ENCODE results near the gene TOP3B.
A peak's percentile ranks its signal among the peaks of the same experiment; 100 is the strongest.

Gene TOP3B

DNA sequence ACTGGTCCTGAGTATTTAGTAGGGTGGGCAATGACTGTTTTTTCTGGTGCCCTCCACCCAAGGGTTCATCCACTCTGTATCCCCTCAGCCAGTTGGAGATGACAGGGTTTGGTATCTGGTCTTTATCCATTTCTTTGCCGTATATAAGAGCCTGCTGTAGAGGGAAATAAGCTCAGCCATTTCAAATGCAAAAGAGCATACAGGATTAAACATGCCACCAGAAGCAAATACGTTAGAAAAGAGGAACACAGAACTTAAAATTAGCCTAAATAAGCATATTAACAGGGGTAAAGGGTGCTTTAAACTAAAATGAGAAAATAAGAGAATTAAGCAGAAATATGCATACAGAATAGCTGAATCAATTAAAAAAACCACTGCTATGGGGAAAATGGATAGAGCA lies 27.8 kb upstream of the TOP3B start:
- no peak for DNase-seq (ENCODE audit: low spot score)

DNA sequence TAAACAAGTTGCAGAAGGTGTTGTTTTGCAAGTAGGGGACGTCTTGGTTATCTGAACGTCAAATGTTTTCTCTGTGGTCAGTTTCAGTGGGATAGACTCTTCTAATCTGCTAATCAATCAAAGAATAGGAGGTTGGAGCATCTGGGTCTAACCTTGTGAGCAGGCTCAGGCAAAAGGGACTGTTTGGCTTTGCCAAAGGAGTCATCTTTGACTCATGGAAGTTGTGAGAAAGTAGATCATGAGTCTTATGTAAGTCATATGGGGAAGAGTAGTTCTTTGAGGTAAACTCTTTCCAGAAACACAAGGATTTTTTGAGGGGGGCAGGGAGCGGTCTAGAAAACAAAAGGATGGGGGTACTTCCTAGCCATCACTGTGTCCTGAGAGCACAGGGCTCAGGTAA lies 27.1 kb upstream of the TOP3B start:
- DNase-seq (ENCODE audit: low spot score) = no peak

GRCh38 chr22:22006596-22006990 lies 24.0 kb upstream of the TOP3B start:
- no peak for DNase-seq (ENCODE audit: low spot score)

- DNase-seq (ENCODE audit: low spot score) = no peak
Measured at GRCh38 chr22:22005945-22006595, 23.5 kb upstream of the TOP3B start.

- DNase-seq (ENCODE audit: low spot score) = no peak
Measured at GRCh38 chr22:22003233-22003632, 20.6 kb upstream of the TOP3B start.

DNA sequence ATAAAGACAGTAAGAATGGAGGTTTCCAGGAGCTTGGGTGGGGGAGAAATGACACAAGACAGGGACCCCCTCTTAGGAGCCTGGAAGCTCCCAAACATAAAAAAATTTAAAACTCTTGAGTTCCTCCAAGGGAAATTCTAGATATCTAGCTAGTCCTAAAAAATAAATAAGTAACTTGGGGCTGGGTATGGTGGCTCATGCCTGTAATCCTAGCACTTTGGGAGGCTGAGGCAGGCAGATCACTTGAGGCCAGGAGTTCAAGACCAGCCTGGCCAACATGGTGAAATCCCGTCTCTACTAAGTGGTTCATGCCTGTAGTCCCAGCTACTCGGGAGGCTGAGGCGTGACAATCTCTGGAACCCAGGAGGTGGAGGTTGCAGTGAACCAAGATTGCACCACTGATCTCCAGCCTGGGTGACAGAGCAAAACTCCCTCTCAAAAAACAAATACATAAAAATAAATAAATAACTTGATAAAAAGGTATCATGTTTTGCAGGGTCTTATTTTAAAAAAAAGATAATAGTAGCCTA lies 20.0 kb upstream of the TOP3B start:
- DNase-seq (ENCODE audit: low spot score) = no peak

- DNase-seq (ENCODE audit: low spot score) = no peak
Measured at GRCh38 chr22:22001664-22002525, 19.3 kb upstream of the TOP3B start.

DNA sequence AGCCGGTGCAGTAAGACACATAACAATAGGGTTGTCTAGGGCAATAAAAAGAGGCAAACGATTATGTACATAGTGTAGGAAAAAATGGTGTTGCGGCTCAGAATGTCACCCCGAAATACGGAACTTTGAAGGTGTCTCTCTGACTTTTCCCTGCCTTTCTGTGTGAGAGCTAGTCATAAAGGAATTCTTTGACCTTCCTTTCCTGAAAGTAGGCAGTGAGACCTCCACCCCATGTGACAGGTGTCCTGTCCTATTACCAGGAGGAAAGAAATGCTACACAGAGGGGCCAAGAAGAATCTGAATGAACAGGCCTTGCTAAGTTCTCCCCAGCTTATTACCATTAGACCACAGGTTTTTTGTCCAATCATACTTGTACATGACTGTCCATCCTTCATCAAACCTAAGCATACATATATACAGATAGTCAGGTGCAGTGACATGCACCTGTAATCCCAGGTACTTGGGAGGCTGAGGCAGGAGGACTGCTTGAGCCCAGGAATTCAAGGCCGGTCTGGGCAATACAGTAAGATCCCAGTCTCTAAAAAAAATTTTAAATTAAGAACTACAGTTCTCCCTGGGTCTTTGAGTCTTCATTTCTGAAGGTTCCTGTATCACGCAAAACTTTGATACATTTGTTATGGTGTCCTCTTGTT lies 16.1 kb upstream of the TOP3B start:
- no peak for DNase-seq (ENCODE audit: low spot score)

- no peak for DNase-seq (ENCODE audit: low spot score)
Measured at GRCh38 chr22:21996175-21996720, 13.7 kb upstream of the TOP3B start.

GRCh38 chr22:21995660-21996059 lies 13.1 kb upstream of the TOP3B start:
- DNase-seq (ENCODE audit: low spot score) = no peak

DNA sequence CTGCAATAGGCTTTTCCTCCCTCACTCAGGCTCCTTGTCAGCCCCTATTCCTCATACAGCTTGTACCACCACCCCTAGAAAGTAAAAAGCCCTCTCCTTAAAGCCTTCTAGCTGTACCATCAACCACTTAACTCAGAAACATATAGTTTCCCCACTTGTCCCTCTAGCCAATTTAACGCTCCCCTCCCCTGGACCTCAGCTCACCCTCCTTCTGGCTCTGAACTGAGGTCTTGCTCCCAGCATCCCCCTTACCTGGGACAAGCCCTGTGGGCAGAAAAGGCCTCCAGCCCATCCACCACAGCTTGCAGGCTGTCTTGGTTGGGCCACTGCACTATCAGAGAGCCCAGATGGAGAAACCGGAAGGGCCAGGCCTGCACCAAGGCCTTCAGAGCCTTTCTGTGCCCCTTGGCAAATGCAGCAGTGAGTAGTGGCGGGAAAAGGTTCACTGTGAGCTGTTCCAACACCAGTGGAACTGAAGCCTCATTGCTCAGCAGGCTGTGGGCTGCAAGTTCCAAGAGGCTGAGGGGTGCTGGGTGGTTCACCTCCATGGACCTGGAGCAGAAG lies 12.4 kb upstream of the TOP3B start:
- no peak for DNase-seq (ENCODE audit: low spot score)

DNA sequence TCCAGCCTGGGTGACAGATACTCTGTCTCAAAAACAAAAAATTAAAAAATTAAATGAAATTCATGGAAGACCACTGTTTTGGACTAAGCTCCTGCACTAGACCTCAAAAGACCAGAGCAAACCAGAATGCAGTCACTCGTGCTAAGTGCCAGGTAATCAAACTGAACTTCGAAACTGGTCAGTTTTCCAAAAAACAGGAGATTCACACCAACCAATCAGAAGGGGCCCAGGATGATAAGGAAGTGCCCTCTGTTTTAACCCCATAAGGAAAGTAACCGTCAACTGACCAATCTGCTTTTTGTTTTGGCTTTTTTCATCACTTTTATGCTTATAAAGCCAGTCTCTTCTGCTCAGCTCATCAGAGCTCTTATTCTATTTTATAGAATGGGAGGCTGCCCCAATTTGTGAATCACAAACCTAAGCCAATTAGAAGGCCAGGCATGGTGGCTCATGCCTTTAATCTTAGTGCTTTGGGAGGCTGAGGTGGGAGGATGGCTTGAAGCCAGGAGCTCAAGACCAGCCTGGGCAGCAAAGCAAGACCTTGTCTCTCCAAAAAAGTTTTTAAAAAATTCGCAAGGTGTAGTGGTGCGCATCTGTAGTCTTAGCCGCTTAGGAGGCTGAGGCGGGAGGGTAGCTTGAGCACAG lies 10.1 kb upstream of the TOP3B start:
- DNase-seq (ENCODE audit: low spot score) = no peak

GRCh38 chr22:21991774-21992173 lies 9.2 kb upstream of the TOP3B start:
- DNase-seq (ENCODE audit: low spot score) = no peak

GRCh38 chr22:21991304-21991596 lies 8.7 kb upstream of the TOP3B start:
- no peak for DNase-seq (ENCODE audit: low spot score)

DNA sequence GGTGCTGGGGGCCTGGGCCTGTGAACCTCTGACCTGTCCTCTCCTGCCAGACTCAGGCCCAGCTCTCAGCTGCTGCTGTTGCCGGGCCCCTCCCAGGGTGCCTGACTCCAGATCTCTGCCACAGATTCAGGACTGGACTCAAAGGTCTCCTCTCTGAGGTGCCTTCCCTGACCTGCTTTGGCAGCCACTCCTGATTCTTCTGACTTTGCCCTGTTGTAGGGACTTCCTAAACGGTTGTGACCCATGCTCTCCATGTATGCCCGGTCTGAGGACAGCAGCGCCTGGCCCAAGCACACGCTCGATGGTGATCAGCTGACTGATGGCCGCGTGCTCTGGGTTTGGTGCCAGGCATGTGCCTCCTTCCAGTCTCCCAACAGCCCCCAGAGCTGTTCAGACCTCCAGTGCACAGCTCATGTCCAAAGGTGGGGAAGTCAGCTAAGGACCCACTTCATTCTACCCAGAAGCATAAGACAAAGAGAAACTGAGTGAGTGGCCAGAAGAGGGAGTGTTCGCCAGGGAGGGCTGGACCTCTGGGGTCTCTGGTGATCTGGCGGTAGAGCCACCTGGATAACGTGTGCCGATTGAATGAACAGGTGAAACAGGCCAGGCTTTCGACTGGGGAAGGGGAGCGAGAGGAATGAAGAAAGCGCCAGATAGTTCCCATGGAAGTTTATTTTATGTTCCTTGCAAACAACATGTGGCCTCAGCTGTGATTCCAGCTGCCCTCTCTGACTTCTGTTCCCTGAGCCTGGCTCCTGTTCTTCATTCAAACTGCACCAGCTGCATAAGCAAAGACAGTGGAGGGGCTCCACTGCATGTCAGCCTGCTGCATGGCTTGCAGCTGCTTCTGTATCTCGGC lies 8.1 kb upstream of the TOP3B start:
- no peak for DNase-seq (ENCODE audit: low spot score)

DNA sequence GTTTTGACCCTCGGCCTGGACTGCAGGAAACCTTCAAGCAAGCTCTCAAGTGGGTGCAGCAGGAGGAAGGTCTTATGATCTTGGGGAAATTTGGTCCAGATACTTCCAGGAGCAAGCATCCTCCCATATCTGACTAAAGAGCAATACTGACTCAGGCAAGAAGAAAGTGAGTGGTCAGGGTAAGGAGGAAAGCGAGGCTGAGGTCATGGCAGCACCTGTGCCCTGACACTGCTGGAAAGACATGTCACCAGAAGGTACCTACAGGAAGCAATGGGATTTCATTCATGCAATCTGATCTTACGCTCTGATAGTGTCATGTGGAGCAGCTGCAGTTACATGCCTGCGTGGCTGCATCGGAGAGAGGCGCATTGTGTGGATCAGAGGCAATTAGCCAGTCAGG lies 6.5 kb upstream of the TOP3B start:
- DNase-seq (ENCODE audit: low spot score) = no peak

DNA sequence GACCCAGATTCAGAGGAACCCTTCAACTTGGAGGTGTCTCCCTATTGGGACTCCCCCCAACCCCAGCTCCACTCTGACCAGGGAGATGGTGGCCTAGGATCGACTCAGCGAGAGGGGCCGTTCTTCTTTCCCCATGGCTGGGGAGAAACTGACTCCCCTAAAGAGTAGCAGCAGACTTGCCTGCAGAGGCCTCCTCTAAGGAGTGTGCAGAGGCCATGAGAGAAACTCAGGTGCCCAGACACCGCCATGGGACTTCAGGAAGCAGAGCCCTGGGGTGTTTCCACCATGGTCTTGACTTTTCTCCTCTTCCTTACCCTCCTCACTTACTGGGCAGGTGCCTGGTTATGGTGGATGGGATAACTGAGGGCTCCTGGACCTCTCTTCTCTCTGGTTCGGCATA lies 2.6 kb upstream of the TOP3B start:
- DNase-seq (ENCODE audit: low spot score) = no peak

DNA sequence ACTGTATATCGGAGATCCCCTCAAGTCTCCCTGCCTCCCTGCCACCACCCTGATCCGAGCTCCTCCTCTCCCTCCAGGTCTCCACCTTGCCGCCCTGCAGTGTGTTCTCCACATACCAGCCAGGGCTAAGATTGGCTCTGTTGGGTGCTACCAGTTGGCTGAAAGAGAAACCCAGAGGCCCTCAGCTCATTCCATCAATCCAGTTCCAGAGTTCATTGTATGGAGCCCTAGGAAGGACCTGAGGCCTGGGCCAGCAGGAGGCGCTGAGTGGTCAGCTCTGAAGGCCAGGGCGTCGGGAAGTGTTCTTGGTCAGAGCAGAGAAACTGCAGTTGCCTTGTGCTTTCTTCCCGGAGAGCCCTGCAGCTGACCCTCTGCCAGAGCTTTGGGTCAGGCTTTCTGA lies 2.2 kb upstream of the TOP3B start:
- DNase-seq (ENCODE audit: low spot score) = peak; percentile 25

DNA sequence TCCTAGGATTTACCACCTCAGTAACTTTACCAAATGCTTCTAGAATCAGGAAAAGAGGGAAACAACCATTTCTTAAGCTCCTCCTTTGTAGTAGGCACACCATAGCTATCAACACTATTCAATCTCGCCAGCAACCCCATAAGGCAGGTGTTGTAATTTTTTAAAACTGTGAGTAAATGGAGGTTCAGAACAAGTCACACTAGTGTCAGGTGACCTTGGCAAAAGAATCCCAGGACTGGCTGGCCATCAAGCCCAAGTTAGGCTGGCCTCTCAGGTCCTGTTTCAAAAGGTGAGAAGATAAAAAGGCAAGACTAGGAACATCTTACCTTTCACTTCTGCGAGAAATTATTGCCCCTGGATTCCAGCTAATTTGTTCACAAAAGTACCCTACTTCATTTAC lies 713 bp downstream of the TOP3B start:
- DNase-seq (ENCODE audit: low spot score) = no peak

GRCh38 chr22:21980547-21980946 lies 2.0 kb downstream of the TOP3B start:
- DNase-seq (ENCODE audit: low spot score) = no peak

Measured in kidney capillary endothelial cell (primary cell).